GM12878 (cell line): ENCODE results near the gene TBX5. TPM values are rescaled to one million over a fixed set of nuclear protein-coding genes. Genes with fewer than 3 reads are reported as not detected.

Source experiments
- ATAC-seq: fragments of 200-7000 bp; cut with Tn5 transposase; 3 replicates; pipeline ENCODE4 v1.9.1; 2020; ENCODE audit warnings: mild to moderate bottlenecking, moderate library complexity
- BruUV-seq: library from RNA; stranded (reverse); fragments of 400-500 nt; replicated peaks from 2 replicates; lab custom pipeline; 2021; lab: Mats Ljungman, UMichigan
- CTCF ChIA-PET: fragments of 300-600 bp; sonication (Branson Sonifier 250); formaldehyde crosslinking; extraction: SDS; loops from one replicate; lab custom pipeline; 2021; ENCODE audit warnings: inconsistent platforms; lab: Yijun Ruan, JAX
- POLR2A ChIA-PET: fragments of 350-600 bp; formaldehyde crosslinking; extraction: SDS; loops from one replicate; lab custom pipeline; 2021; ENCODE audit warnings: inconsistent platforms; lab: Charles Lee
- RAD21 ChIA-PET: fragments of 300-600 bp; sonication (Branson Sonifier 250); formaldehyde crosslinking; loops from one replicate; lab custom pipeline; 2023; ENCODE audit warnings: antibody characterized with exemption; ENCODE audit not compliant: unreplicated experiment; lab: Charles Lee
- SMC1A ChIA-PET: fragments of 300-600 bp; sonication (Branson Sonifier 250); formaldehyde crosslinking; loops from one replicate; lab custom pipeline; 2023; ENCODE audit not compliant: unreplicated experiment, uncharacterized antibody; lab: Charles Lee
- DNase-seq: peaks from one replicate; pipeline ENCODE4 v3.0.0-alpha.2; 2011; ENCODE audit warnings: low read depth, low spot score
- FAIRE-seq: peaks from 3 replicates; lab custom pipeline; 2011; peaks lifted over from hg19 to GRCh38; lab: Jason Lieb, UNC
- H2AFZ ChIP-seq: 2 replicates; pipeline ENCODE4 v1.6.0; 2011; ENCODE audit warnings: low read depth, low read length, control low read depth; ENCODE audit not compliant: control insufficient read depth
- H3K27ac ChIP-seq: 2 replicates; pipeline ENCODE4 v1.5.1; 2011; ENCODE audit warnings: control low read depth; ENCODE audit not compliant: control insufficient read depth, insufficient read depth
- H3K27me3 ChIP-seq, 2 experiments: replicated peaks in 1 of 2; 2 replicates each; pipeline versions ENCODE4 v1.6.0 to v1.6.1; 2011; ENCODE audit warnings: low read length in 1 of 2; ENCODE audit not compliant: control insufficient read depth in 2 of 2, insufficient read depth in 2 of 2
- H3K36me3 ChIP-seq, 2 experiments: 2 replicates each; pipeline ENCODE4 v1.5.1; 2011; ENCODE audit warnings: low read length in 1 of 2; ENCODE audit not compliant: control insufficient read depth in 2 of 2, insufficient read depth in 2 of 2
- H3K4me1 ChIP-seq: 2 replicates; pipeline ENCODE4 v1.6.1; 2011; ENCODE audit warnings: mild to moderate bottlenecking, low read length, moderate library complexity, mixed read lengths; ENCODE audit not compliant: control insufficient read depth, insufficient read depth
- H3K4me2 ChIP-seq: 2 replicates; pipeline ENCODE4 v1.6.0; 2011; ENCODE audit warnings: control low read depth; ENCODE audit not compliant: control insufficient read depth, insufficient read depth
- H3K4me3 ChIP-seq: fragments of 200-600 bp; sonication (generic); 2 replicates; pipeline ENCODE4 v1.5.1; 2016
- H3K79me2 ChIP-seq: 2 replicates; pipeline ENCODE4 v1.6.0; 2011; ENCODE audit warnings: low read length; ENCODE audit not compliant: control insufficient read depth, insufficient read depth
- H3K9ac ChIP-seq: 2 replicates; pipeline ENCODE4 v1.8.0; 2011; ENCODE audit warnings: low read length, control low read depth, mixed read lengths; ENCODE audit not compliant: control insufficient read depth, insufficient read depth
- H3K9me3 ChIP-seq: replicated peaks from 3 replicates; pipeline ENCODE4 v1.5.1; 2011; ENCODE audit warnings: mild to moderate bottlenecking, low read length; ENCODE audit not compliant: control insufficient read depth, insufficient read depth
- H4K20me1 ChIP-seq: 2 replicates; pipeline ENCODE4 v1.6.0; 2011; ENCODE audit not compliant: control insufficient read depth, insufficient read depth
- CBX3 ChIP-seq: fragments of 200-600 bp; sonication (generic); IDR thresholded peaks from 2 replicates; pipeline ENCODE4 v1.6.1; 2016; ENCODE audit warnings: low read depth, borderline replicate concordance
- CBX5 ChIP-seq: sonication (generic); IDR thresholded peaks from 2 replicates; pipeline ENCODE4 v1.6.1; 2016; ENCODE audit warnings: low read depth, moderate library complexity, mild to moderate bottlenecking, inconsistent platforms
- CHD1 ChIP-seq: IDR thresholded peaks from 2 replicates; pipeline ENCODE4 v1.6.1; 2012; ENCODE audit warnings: low read depth, low read length, improper control_type of control experiment
- FOXK2 ChIP-seq: fragments of 450-650 bp; IDR thresholded peaks from 2 replicates; pipeline ENCODE4 v1.6.1; 2017; ENCODE audit warnings: mild to moderate bottlenecking, moderate library complexity
- MYC ChIP-seq: IDR thresholded peaks from 2 replicates; pipeline ENCODE4 v1.6.1; 2011; ENCODE audit warnings: mild to moderate bottlenecking, low read length, moderate library complexity, inconsistent platforms; ENCODE audit not compliant: insufficient read depth, insufficient replicate concordance, insufficient read length, severe bottlenecking
- PKNOX1 ChIP-seq: fragments of 450-650 bp; IDR thresholded peaks from 2 replicates; pipeline ENCODE4 v1.6.1; 2016; ENCODE audit warnings: mild to moderate bottlenecking
- POU2F2 ChIP-seq: IDR thresholded peaks from 3 replicates; pipeline ENCODE4 v1.6.1; 2011; ENCODE audit warnings: low read depth, mild to moderate bottlenecking, low read length, borderline replicate concordance
- TAF1 ChIP-seq: IDR thresholded peaks from 2 replicates; pipeline ENCODE4 v1.6.1; 2011; ENCODE audit warnings: mild to moderate bottlenecking, low read depth, low read length, borderline replicate concordance
- YY1 ChIP-seq: IDR thresholded peaks from 2 replicates; pipeline ENCODE4 v1.6.1; 2011; ENCODE audit warnings: low read depth, mild to moderate bottlenecking, low read length
- ZBTB11 ChIP-seq: fragments of 450-650 bp; formaldehyde crosslinking; IDR thresholded peaks from 2 replicates; pipeline ENCODE4 v1.5.0; 2022; ENCODE audit warnings: mild to moderate bottlenecking, missing genetic modification characterization
- ZNF24 ChIP-seq: fragments of 450-650 bp; IDR thresholded peaks from 2 replicates; pipeline ENCODE4 v1.6.1; 2017; ENCODE audit warnings: antibody characterized with exemption, mild to moderate bottlenecking
- ZSCAN29 ChIP-seq: fragments of 450-650 bp; IDR thresholded peaks from 2 replicates; pipeline ENCODE4 v1.6.1; 2017; ENCODE audit warnings: mild to moderate bottlenecking, moderate library complexity
- WGBS: methylation state at CpG from one replicate; pipeline ENCODE4 v1.1.6; 2016; ENCODE audit warnings: low lambda C conversion rate; ENCODE audit not compliant: insufficient replicate concordance, insufficient coverage; ENCODE audit errors: missing lambda C conversion rate; 5-methylcytosine and 5-hydroxymethylcytosine counted together
- in situ Hi-C: fragments of 300-500 bp; cut with MboI; formaldehyde crosslinking; loops from 9 replicates; pipeline ENCODE4 v1.14.3; 2018; ENCODE audit warnings: mixed read lengths
- intact Hi-C: fragments of 100-400 bp; cut with micrococcal nuclease; formaldehyde crosslinking; loops from one replicate; pipeline ENCODE4 v1.14.2; 2022; ENCODE audit not compliant: unreplicated experiment
- polyA plus RNA-seq, 11 experiments: library from polyadenylated mRNA; depleted of rRNA in 4 of 11; unstranded in 6 of 11; stranded (reverse) in 5 of 11; fragments of >200 nt; fragmentation: Nextera tagmentation in 4 of 11; fragmentation: Illumina TruSeq in 1 of 11; extraction: Ambion mirVana in 4 of 11; extraction: Trizol in 1 of 11; gene quantifications; 1 replicate in 1 of 11; 2 replicates in 10 of 11; pipeline versions ENCODE4 v1.2.1 to v1.2.3, GENCODE V29; 2011 to 2016; ENCODE audit warnings: inconsistent platforms in 2 of 11, missing spikeins in 2 of 11, low read depth in 1 of 11
- total RNA-seq, 4 experiments: library from RNA; depleted of rRNA in 3 of 4; stranded (reverse); fragments of >200 nt in 3 of 4; fragmentation: Illumina TruSeq in 1 of 4; extraction: Trizol in 1 of 4; gene quantifications; 2 replicates each; pipeline versions ENCODE4 v1.2.1 to v1.2.3, GENCODE V29; 2013 to 2021
- TF ChIP-seq, protein P1 (sequence below): fragments of 450-650 bp; IDR thresholded peaks from 2 replicates; pipeline ENCODE4 v1.6.1; 2017; ENCODE audit warnings: mild to moderate bottlenecking, low read depth, inconsistent platforms; ENCODE audit not compliant: poor library complexity, severe bottlenecking
- TF ChIP-seq, protein P2 (sequence below): fragments of 450-650 bp; IDR thresholded peaks from 2 replicates; pipeline ENCODE4 v1.6.1; 2017; ENCODE audit warnings: mild to moderate bottlenecking

The TBX5 gene
- total and polyA plus RNA-seq, 10 of the 15 experiments (the other 5 are each of a cell fraction or from before 2014, with no cell fraction given), result 0.04 TPM; not detected in 9

DNA sequence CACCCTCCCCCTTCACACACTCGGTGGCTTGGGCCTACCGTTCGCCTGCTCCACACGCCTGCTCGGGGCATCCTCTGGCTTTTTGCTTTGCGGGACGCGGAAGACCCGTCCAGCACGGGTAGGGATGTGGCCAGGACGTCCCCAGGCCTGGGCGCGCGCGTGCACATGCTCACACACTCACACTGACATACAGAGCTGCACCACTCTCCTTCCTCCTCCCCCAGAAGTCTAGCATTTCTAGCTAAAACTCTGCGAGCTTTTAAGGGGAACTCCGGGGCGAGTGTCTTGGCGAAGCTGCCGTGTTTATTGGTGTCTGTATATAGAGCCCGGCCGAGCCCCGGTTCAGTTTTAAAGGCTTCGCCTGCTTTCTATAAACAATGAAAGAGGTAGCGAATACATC is 5.0 kb downstream of the TBX5 start:
- H3K36me3 ChIP-seq, result no peaks in the 10 kb centered on the region
- no peak overlapping the region for H3K9ac ChIP-seq
- no peak overlapping the region for H2AFZ ChIP-seq
- no peaks in the 10 kb centered on the region for H3K4me1 ChIP-seq
- ATAC-seq (no peak), FAIRE-seq (no peak), DNase-seq (no peak)
- H4K20me1 ChIP-seq, result no peaks in the 10 kb centered on the region
- H3K27ac ChIP-seq, result no peak overlapping the region
- SMC1A ChIA-PET, result no interaction called here
- H3K9me3 ChIP-seq, result no peaks in the 10 kb centered on the region
- BruUV-seq, result no TSS peak
- RAD21 ChIA-PET, result no interaction called here
- intact Hi-C loops (no loop called here), in situ Hi-C loops (no loop called here)
- H3K4me3 ChIP-seq, result no peak overlapping the region
- CTCF ChIA-PET, result no interaction called here
- POLR2A ChIA-PET, result no interaction called here
- peaks cover 12 to 40% of the 10 kb centered on the region in 2 experiments for H3K27me3 ChIP-seq
- H3K79me2 ChIP-seq, result no peaks in the 10 kb centered on the region
- 20% methylated on average over 25 of the region's 25 CpGs for WGBS
- H3K4me2 ChIP-seq, result no peak overlapping the region
- no peak for TF ChIP-seq YY1
- TF ChIP-seq FOXK2, result no peak
- TF ChIP-seq ZNF24, result no peak
- TF ChIP-seq, protein P1, sequence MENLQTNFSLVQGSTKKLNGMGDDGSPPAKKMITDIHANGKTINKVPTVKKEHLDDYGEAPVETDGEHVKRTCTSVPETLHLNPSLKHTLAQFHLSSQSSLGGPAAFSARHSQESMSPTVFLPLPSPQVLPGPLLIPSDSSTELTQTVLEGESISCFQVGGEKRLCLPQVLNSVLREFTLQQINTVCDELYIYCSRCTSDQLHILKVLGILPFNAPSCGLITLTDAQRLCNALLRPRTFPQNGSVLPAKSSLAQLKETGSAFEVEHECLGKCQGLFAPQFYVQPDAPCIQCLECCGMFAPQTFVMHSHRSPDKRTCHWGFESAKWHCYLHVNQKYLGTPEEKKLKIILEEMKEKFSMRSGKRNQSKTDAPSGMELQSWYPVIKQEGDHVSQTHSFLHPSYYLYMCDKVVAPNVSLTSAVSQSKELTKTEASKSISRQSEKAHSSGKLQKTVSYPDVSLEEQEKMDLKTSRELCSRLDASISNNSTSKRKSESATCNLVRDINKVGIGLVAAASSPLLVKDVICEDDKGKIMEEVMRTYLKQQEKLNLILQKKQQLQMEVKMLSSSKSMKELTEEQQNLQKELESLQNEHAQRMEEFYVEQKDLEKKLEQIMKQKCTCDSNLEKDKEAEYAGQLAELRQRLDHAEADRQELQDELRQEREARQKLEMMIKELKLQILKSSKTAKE, result no peak
- TF ChIP-seq ZBTB11 (CRISPR knock-in tag), result no peak
- TF ChIP-seq CBX3, result no peak
- no peak for TF ChIP-seq MYC
- TF ChIP-seq POU2F2, result no peak
- TF ChIP-seq PKNOX1, result no peak
- no peak for TF ChIP-seq CBX5
- TF ChIP-seq, protein P2, sequence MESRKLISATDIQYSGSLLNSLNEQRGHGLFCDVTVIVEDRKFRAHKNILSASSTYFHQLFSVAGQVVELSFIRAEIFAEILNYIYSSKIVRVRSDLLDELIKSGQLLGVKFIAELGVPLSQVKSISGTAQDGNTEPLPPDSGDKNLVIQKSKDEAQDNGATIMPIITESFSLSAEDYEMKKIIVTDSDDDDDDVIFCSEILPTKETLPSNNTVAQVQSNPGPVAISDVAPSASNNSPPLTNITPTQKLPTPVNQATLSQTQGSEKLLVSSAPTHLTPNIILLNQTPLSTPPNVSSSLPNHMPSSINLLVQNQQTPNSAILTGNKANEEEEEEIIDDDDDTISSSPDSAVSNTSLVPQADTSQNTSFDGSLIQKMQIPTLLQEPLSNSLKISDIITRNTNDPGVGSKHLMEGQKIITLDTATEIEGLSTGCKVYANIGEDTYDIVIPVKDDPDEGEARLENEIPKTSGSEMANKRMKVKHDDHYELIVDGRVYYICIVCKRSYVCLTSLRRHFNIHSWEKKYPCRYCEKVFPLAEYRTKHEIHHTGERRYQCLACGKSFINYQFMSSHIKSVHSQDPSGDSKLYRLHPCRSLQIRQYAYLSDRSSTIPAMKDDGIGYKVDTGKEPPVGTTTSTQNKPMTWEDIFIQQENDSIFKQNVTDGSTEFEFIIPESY, result no peak
- TF ChIP-seq ZSCAN29, result no peak
- no peak for TF ChIP-seq CHD1
- TF ChIP-seq TAF1, result no peak
